ACC112 (cell line): Measurements from ENCODE around the gene CSNK1D.

ENCODE experiments used
- H2AFZ ChIP-seq: fragments of 200-600 bp; sonication (generic); one replicate; pipeline ENCODE4 v1.6.0; 2017; ENCODE audit warnings: antibody characterized with exemption, low read length; ENCODE audit not compliant: unreplicated experiment
- H3K27ac ChIP-seq: fragments of 200-600 bp; sonication (generic); 2 replicates; pipeline ENCODE4 v1.5.1; 2014; ENCODE audit warnings: low read depth, mild to moderate bottlenecking, antibody characterized with exemption, low read length, moderate library complexity
- H3K27me3 ChIP-seq: fragments of 200-600 bp; sonication (generic); 2 replicates; pipeline ENCODE4 v1.6.1; 2014; ENCODE audit warnings: mild to moderate bottlenecking, antibody characterized with exemption, low read length, moderate library complexity, mixed read lengths; ENCODE audit not compliant: insufficient read depth
- H3K36me3 ChIP-seq: fragments of 200-600 bp; sonication (generic); 2 replicates; pipeline ENCODE4 v1.6.1; 2016; ENCODE audit warnings: mild to moderate bottlenecking, antibody characterized with exemption, low read length, moderate library complexity, mixed read lengths; ENCODE audit not compliant: insufficient read depth
- H3K4me1 ChIP-seq: fragments of 200-600 bp; sonication (generic); one replicate; pipeline ENCODE4 v1.6.1; 2016; ENCODE audit warnings: low read length, mixed read lengths; ENCODE audit not compliant: insufficient read depth, unreplicated experiment, control insufficient read depth
- H3K4me3 ChIP-seq: fragments of 200-600 bp; sonication (generic); 2 replicates; pipeline ENCODE4 v1.5.1; 2014; ENCODE audit warnings: mild to moderate bottlenecking, low read depth, low read length
- H3K79me2 ChIP-seq: fragments of 200-600 bp; sonication (generic); one replicate; pipeline ENCODE4 v1.6.0; 2016; ENCODE audit warnings: low read length; ENCODE audit not compliant: control insufficient read depth, unreplicated experiment, insufficient read depth

The CSNK1D gene

DNA sequence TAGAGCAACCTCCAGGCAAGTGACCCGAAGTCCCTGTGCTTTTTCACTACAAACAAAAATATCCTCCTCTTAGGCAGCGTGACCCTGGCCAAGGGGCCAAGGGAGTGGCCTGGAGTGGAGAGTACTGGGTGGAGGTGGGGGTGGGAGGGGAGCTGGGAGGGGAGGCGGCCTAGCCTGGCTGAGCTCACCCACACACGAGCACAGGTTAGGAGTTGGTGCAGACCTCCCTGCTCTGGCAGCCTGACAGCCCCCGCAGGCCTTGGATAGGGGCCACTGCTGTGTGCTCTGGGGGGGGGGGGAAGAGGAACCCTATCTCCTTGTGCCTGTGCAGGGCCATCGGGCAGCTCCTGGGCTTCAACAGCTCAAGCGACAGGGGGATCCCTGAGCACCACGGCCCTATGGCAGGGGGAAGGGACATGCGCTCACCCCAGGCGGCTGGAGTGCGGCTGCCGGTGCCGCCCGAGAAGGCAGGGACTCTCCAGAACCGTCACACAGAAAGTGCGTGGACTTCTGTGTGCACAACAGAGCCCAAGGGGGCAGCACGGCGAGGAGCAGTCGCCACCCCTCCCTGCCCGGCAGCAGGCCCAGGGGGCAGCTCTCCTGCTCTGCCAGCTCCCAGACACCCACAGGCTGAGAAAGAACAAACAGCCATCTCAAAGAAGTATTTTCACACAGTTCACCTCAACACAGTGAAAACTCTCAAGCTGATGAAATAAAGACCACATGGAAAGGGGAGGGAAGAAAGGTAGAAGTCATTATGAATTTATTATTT lies 31.4 kb downstream of the CSNK1D start:
- Histone ChIP-seq H3K27me3 (no peaks in the 10 kb centered on the region), H3K4me1 (peaks cover 74% of the 10 kb centered on the region), H3K36me3 (peaks cover 36% of the 10 kb centered on the region), H3K27ac (peak overlapping the region; percentile 64), H3K79me2 (peaks cover 23% of the 10 kb centered on the region), H3K4me3 (no peak overlapping the region), H2AFZ (no peak overlapping the region)

DNA sequence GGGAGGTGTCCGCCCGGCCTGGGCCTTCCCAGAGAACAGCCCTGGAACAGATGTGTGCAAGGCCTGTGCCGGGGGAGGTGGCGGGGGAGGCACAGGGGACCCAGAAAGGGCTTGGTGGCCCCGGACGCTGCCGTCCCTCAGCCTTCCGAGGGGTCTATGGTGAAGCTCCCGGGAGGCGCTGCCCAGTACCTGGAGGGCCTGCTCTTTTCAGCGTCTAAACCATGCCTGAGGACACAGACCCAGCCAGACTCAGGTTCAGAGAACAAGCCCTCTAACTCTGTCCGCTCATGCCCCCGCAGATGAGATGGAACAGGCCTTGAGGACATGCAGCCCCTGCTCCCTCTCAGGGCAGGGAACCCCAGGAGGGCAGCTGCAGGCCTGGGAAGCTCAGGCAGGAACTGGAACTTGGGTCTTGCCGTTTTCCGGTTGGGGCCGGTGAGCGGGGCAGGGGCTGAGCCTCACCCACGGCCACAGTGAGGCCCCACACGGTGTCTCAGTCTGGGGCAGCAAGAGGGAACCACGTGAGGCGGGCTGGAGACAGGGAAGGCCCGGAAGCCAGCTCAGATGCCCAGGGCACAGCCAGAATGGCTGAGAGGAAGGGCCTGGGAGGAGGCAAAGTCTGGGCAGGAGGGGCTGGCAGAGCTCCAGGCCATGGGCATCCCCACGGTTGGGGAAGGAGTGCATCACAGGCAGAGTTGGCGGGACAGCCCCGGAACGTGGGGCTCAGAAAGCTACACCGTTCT lies 32.1 kb downstream of the CSNK1D start:
- Histone ChIP-seq H3K27ac (peak overlapping the region; percentile 64), H2AFZ (no peak overlapping the region), H3K27me3 (no peaks in the 10 kb centered on the region), H3K79me2 (peaks cover 30% of the 10 kb centered on the region), H3K36me3 (peaks cover 38% of the 10 kb centered on the region), H3K4me1 (peaks cover 67% of the 10 kb centered on the region), H3K4me3 (no peak overlapping the region)

DNA sequence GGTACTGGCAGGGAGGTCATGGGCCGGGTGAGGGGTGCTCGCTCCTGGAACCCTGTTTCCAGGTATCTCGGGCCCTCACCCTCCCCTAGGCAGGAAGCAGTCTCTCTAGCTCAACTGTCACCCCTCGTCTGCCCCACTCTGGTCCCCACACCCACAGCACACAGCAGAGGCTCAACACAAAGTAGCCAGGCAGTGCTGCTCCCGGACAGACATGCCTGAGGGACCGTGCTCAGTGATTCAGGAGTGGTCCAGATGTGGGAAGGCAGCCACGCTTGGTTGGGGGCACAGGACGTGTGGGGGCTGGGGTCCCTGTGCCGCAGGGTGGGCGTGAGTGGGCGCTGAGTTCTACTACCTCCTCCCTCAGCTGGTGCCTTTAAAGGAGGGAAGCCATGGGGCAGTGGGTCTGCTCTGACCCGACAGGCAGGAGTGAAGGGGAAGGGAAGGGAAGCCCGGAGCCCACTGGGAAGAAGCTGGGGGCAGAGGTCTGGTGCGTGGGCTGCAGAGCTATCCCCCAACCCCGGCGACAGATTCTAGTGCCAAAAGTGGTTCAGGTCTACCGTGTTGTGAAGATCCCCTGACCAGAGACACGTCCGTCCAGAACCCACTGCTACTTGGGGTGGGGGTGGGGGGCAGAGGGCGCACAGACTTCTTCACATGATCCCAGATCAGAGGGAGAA lies 32.9 kb downstream of the CSNK1D start:
- Histone ChIP-seq H3K4me3 (no peak overlapping the region), H3K36me3 (peaks cover 41% of the 10 kb centered on the region), H3K4me1 (peaks cover 66% of the 10 kb centered on the region), H3K27ac (peak overlapping the region; percentile 64), H3K79me2 (peaks cover 37% of the 10 kb centered on the region), H3K27me3 (no peaks in the 10 kb centered on the region), H2AFZ (no peak overlapping the region)

DNA sequence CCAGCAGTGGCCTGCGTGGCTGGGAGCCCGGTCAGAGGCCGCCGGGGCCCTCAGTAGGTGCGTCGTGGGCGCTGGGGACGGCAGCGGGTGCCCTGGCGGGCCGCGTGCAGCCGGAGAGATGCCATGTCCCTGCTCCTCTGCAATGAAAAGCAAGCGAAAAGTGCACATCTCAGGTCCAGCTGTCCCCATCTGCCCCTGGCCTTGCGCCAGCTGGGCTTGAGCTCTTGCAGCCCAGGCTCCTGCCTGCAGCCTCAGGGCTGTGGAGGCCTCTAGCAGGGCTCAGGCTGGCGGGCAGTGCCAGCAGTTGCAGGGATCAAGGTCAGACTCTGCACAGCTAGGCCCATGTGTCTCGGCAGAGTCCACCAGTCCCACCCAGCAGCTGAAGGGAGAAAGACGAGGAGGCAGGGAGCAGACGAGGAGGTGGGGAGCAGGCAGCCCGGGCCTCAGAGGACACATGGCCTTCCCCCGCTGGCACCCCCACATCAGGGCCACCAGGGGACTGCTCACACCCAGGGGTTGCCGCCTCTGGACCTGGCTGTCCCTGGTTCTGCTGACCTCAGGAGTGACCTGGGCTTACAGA lies 33.5 kb downstream of the CSNK1D start:
- Histone ChIP-seq H3K27me3 (no peaks in the 10 kb centered on the region), H3K27ac (peak overlapping the region; percentile 64), H3K36me3 (peaks cover 35% of the 10 kb centered on the region), H3K4me1 (peaks cover 66% of the 10 kb centered on the region), H3K79me2 (peaks cover 44% of the 10 kb centered on the region), H3K4me3 (no peak overlapping the region), H2AFZ (no peak overlapping the region)

DNA sequence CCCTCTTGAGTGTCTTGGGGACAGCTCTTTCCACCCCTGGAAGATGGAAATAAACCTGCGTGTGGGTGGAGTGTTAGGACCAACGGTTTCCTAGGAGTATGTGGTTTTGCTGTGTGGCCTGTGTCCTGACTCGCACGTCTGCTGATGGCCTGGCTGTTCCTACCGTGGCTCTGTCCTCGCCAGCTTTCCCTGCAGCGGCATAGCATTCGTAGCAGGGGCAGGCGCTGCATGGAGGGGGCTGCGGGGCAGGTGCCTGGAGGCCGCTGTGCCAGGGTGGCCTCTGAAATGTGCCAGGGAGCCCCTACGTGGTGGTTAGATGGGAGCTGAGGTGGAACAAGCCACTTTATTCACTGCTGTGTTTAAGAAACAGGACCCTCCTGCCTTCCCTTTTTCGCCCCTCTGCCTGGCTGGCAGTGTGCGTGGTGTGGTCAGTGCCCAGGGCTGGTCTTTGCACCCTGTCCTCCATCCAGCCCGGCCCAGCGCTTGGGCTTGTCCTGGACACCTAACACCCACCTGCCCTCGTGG lies 34.0 kb downstream of the CSNK1D start:
- H2AFZ ChIP-seq = no peak overlapping the region
- H3K36me3 ChIP-seq = peaks cover 31% of the 10 kb centered on the region
- H3K27ac ChIP-seq = no peak overlapping the region
- H3K4me1 ChIP-seq = peaks cover 70% of the 10 kb centered on the region
- H3K79me2 ChIP-seq = peaks cover 49% of the 10 kb centered on the region
- no peak overlapping the region for H3K4me3 ChIP-seq
- H3K27me3 ChIP-seq = no peaks in the 10 kb centered on the region

DNA sequence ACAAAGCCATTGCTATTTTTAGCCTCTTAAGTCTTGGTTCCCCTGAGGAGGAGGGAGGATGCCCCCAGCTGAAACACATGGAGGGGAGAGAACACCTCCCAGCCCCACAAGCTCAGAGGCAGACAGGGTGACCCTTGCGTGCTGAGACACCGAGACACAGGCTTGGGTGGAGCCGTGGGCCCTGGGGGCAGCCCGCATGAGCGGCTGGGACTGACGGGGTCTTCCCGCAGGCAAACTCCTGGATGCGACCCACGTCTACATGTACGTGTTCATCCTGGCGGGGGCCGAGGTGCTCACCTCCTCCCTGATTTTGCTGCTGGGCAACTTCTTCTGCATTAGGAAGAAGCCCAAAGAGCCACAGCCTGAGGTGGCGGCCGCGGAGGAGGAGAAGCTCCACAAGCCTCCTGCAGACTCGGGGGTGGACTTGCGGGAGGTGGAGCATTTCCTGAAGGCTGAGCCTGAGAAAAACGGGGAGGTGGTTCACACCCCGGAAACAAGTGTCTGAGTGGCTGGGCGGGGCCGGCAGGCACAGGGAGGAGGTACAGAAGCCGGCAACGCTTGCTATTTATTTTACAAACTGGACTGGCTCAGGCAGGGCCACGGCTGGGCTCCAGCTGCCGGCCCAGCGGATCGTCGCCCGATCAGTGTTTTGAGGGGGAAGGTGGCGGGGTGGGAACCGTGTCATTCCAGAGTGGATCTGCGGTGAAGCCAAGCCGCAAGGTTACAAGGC lies 34.9 kb downstream of the CSNK1D start:
- H3K4me1 ChIP-seq = peaks cover 75% of the 10 kb centered on the region
- H3K36me3 ChIP-seq = peaks cover 23% of the 10 kb centered on the region; the same call in 1 of the 2 replicates
- no peak overlapping the region for H3K4me3 ChIP-seq
- peaks cover 56% of the 10 kb centered on the region for H3K79me2 ChIP-seq
- no peak overlapping the region for H2AFZ ChIP-seq
- no peaks in the 10 kb centered on the region for H3K27me3 ChIP-seq
- peak overlapping the region; percentile 17; the same call in 1 of the 2 replicates for H3K27ac ChIP-seq

DNA sequence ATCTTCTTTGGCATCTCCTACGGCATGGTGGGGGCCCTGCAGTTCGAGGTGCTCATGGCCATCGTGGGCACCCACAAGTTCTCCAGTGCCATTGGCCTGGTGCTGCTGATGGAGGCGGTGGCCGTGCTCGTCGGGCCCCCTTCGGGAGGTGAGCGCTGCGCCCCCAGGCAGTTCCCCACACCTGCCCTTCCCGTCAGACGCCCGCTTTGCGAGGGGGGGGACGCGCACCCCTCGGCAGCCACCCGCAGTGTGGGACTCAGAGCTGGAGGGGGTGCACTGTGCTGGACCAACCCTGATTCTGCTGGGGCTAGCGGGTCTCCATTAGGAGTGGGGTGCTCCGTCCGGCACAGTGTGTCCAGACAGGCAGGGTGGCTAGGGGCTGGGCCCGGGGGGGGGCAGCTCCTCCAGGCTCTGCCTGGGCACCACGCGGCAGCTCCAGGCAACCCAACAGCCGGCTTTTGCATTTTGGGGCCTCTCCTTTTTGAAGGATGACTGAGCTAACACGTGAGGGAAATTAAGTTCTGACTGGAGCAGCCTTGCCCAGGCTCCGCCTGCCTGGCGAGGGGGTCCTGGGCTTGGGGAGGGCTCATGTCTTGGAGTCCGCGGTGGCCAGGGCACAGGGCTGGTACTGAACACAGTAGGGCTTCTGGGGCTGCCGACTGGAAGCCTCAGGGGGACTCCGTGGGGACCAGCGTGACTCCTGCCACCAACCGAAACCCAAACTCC lies 35.6 kb downstream of the CSNK1D start:
- peaks cover 18% of the 10 kb centered on the region; the same call in 1 of the 2 replicates for H3K36me3 ChIP-seq
- H3K27me3 ChIP-seq = no peaks in the 10 kb centered on the region
- peak overlapping the region; percentile 17; the same call in 1 of the 2 replicates for H3K27ac ChIP-seq
- peaks cover 63% of the 10 kb centered on the region for H3K79me2 ChIP-seq
- H3K4me1 ChIP-seq = peaks cover 81% of the 10 kb centered on the region
- H2AFZ ChIP-seq = no peak overlapping the region
- no peak overlapping the region for H3K4me3 ChIP-seq

DNA sequence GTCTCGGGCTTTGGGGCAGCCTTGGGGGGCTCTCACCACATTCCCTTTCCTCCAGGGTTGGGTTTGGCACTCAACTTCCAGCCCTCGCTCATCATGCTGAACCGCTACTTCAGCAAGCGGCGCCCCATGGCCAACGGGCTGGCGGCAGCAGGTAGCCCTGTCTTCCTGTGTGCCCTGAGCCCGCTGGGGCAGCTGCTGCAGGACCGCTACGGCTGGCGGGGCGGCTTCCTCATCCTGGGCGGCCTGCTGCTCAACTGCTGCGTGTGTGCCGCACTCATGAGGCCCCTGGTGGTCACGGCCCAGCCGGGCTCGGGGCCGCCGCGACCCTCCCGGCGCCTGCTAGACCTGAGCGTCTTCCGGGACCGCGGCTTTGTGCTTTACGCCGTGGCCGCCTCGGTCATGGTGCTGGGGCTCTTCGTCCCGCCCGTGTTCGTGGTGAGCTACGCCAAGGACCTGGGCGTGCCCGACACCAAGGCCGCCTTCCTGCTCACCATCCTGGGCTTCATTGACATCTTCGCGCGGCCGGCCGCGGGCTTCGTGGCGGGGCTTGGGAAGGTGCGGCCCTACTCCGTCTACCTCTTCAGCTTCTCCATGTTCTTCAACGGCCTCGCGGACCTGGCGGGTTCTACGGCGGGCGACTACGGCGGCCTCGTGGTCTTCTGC lies 36.3 kb downstream of the CSNK1D start:
- peaks cover 12% of the 10 kb centered on the region; the same call in 1 of the 2 replicates for H3K36me3 ChIP-seq
- H3K4me3 ChIP-seq = no peak overlapping the region
- H3K79me2 ChIP-seq = peaks cover 70% of the 10 kb centered on the region
- H3K27me3 ChIP-seq = no peaks in the 10 kb centered on the region
- no peak overlapping the region for H2AFZ ChIP-seq
- no peak overlapping the region for H3K27ac ChIP-seq
- H3K4me1 ChIP-seq = peaks cover 79% of the 10 kb centered on the region
